Measurements from ENCODE around the gene ATAD3C. TPM values are rescaled to one million over a fixed set of nuclear protein-coding genes. Genes with fewer than 3 reads are reported as not detected.
"Not testable (repeated sequence)": the region's sequence is repeated elsewhere in the genome, so short reads cannot be mapped to it uniquely, and the experiment has no call there.

The ATAD3C gene
- total and polyA plus RNA-seq, 7 donors, result under 0.01 to 1.5 (median 0.45) TPM; not detected in 1

DNA sequence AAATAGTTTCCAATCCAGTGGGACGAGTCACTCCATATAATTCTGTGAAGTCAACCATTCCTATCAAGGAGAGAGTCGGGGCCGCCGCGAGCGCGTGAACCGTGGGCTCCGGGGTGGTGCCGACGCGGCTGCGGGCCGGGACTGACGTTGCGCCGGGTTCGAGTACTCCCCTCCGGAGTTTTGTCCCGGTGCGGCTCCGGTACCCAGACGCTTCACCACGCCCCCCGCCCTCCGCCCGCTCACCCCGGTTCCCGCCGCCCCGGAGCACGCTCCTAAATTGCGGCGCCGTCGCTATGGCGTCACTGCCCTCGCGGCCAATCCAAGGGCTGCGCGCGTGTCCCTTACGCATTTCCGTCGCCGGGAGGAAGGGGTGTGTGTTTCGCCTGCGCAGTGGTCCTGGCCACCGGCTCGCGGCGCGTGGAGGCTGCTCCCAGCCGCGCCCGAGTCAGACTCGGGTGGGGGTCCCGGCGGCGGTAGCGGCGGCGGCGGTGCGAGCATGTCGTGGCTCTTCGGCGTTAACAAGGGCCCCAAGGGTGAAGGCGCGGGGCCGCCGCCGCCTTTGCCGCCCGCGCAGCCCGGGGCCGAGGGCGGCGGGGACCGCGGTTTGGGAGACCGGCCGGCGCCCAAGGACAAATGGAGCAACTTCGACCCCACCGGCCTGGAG, 22.0 kb downstream of the ATAD3C start, which contains the start of gene ATAD3B:
Gene ATAD3B (plus strand): TSS at position 377 of the 664 bp plus-strand sequence. CDS start 120 bp downstream, at position 497.
- Histone ChIP-seq H3K36me3 (no peaks in the 10 kb centered on the region), H3K27me3 (no peaks in the 10 kb centered on the region), H3K4me1 (peaks cover 0 to 24% (median 20%) of the 10 kb centered on the region in 4 donors), H3K9me3 (no peaks in the 10 kb centered on the region), H3K4me3 (peak within 1 kb of the TSS; percentile 62 to 94 (median 80)), H3K27ac (peak within 1 kb of the TSS; percentile 74 to 88 (median 85))
- 0 to 1% methylated on average over 87 of the region's 87 CpGs for WGBS, 2 donors
- peak in 1 of 2 donors; percentile 34 for TF ChIP-seq POLR2A (IDR thresholded peaks at IDR 0.05)
- TF ChIP-seq POLR2AphosphoS5 (IDR thresholded peaks at IDR 0.05), result peak; percentile 65 to 85 (median 74)
- TF ChIP-seq EP300 (IDR thresholded peaks at IDR 0.05), result peak in 1 of 4 donors; percentile 69
- TF ChIP-seq CTCF (IDR thresholded peaks at IDR 0.05), result no peak
- DNase-seq, result peak; percentile 97
- intact Hi-C loops (cut with DNase I), result no loop called here

DNA sequence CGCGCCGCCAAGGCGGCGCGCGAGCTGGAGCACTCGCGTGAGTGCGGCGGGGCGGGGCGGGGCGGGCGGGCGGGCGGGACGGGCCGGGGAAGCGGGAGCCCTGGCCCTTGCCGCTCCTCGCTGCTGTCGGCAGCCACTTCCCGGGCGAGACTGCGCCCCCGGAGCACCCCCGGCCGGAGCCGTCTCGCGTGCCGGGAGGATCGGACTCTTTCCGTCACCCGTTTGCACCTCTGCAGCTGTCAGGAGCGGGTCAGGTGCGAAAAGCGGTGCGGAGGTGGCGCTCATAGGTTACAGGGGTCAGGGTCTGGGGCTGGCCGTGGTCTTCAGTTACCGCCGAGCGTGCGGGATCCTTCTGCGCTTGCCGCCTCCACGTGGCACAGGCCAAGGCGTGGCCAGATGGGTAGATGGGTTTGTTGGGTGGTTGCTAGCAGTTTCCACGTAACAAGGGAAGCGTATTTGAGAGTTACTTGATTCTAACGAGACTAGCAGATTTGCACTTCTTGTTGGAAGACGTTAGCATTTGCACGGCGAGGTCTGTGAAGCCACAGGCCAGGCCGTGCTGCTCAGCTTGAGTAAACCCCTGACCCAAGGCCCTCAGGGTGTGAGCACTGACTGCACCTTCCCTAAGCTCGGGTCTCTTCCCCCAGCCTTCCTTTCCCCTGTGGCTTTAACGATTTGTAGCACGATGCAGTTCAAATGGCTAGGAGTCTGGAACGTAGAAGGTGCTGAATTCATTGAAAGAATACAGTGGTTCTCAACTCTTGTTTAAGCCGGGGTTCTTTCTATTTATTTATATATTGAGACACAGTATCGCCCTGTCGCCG, 22.8 kb downstream of the ATAD3C start:
- 1 to 3% methylated on average over 54 to 55 of the region's 65 CpGs for WGBS, 2 donors

GRCh38 chr1:1476011-1476410, 26.5 kb downstream of the ATAD3C start:
- DNase-seq; H3K27me3 ChIP-seq; H3K4me3 ChIP-seq; H3K9me3 ChIP-seq; intact Hi-C loops (cut with DNase I); H3K27ac ChIP-seq: not testable (repeated sequence)
- H3K36me3 ChIP-seq, result peaks cover 11 to 32% (median 20%) of the 10 kb centered on the region in 4 donors
- WGBS, 2 donors, result 74 to 90% methylated on average over 15 to 16 of the region's 17 CpGs
- H3K4me1 ChIP-seq, result peaks cover 0 to 18% (median 15%) of the 10 kb centered on the region in 4 donors

More for the DNA sequence above, 22.8 kb downstream of the ATAD3C start:
- H3K36me3 ChIP-seq; H3K9me3 ChIP-seq; H3K27me3 ChIP-seq; DNase-seq; intact Hi-C loops (cut with DNase I): not testable (repeated sequence)
- peak overlapping the region; percentile 41 to 88 (median 85) for H3K27ac ChIP-seq
- peaks cover 0 to 24% (median 20%) of the 10 kb centered on the region in 4 donors for H3K4me1 ChIP-seq
- peak overlapping the region; percentile 62 to 94 (median 80) for H3K4me3 ChIP-seq

GRCh38 chr1:1477206-1477605, 27.7 kb downstream of the ATAD3C start:
- DNase-seq, result no peak
- WGBS, 2 donors, result 96 to 97% methylated on average over 22 of the region's 22 CpGs
- Histone ChIP-seq H3K27me3 (no peaks in the 10 kb centered on the region), H3K4me1 (peaks cover 0 to 17% (median 15%) of the 10 kb centered on the region in 4 donors), H3K27ac (no peak overlapping the region), H3K9me3 (no peaks in the 10 kb centered on the region), H3K4me3 (no peak overlapping the region), H3K36me3 (peaks cover 12 to 38% (median 26%) of the 10 kb centered on the region in 4 donors)
- intact Hi-C loops (cut with DNase I), result no loop called here
- TF ChIP-seq CTCF (IDR thresholded peaks at IDR 0.05) (no peak), POLR2A (IDR thresholded peaks at IDR 0.05) (no peak), EP300 (IDR thresholded peaks at IDR 0.05) (no peak), POLR2AphosphoS5 (IDR thresholded peaks at IDR 0.05) (no peak)

GRCh38 chr1:1479547-1480487, 30.3 kb downstream of the ATAD3C start:
- H3K36me3 ChIP-seq, result peaks cover 26 to 56% (median 41%) of the 10 kb centered on the region in 4 donors
- H3K4me3 ChIP-seq, result no peak overlapping the region
- no peaks in the 10 kb centered on the region for H3K4me1 ChIP-seq
- no peak overlapping the region for H3K27ac ChIP-seq
- TF ChIP-seq POLR2AphosphoS5 (IDR thresholded peaks at IDR 0.05) (no peak), CTCF (IDR thresholded peaks at IDR 0.05) (no peak), POLR2A (IDR thresholded peaks at IDR 0.05) (no peak), EP300 (IDR thresholded peaks at IDR 0.05) (no peak)
- H3K27me3 ChIP-seq, result no peaks in the 10 kb centered on the region
- no peak for DNase-seq
- intact Hi-C loops (cut with DNase I), result no loop called here
- 95% methylated on average over 42 of the region's 42 CpGs for WGBS, 2 donors
- H3K9me3 ChIP-seq, result no peaks in the 10 kb centered on the region

DNA sequence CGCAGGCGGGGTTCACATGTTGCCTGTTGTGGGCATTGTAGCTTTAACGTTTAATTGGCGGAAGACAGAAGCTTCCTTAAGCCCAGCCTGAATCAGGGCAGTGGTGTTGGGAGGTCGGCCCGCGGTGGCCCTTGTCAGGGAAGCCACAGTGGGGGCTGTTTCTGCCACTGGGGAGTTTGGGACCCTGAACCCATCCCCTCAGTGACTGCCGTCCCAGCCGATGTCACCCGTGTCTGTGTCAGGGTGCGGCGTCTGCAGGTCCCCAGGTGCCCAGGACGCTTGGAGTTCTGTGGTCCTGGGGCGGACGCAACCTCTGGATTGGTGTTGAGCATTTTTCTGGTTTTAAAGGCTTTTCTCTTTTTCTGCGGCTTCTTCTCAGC, 31.0 kb downstream of the ATAD3C start:
- intact Hi-C loops (cut with DNase I); H3K9me3 ChIP-seq; DNase-seq; H3K27me3 ChIP-seq; H3K4me1 ChIP-seq; H3K4me3 ChIP-seq; H3K27ac ChIP-seq: not testable (repeated sequence)
- peaks cover 26 to 60% (median 41%) of the 10 kb centered on the region in 4 donors for H3K36me3 ChIP-seq
- WGBS, 2 donors, result 96 to 97% methylated on average over 16 of the region's 16 CpGs

GRCh38 chr1:1481811-1482210, 32.3 kb downstream of the ATAD3C start:
- H3K36me3 ChIP-seq, result peaks cover 26 to 73% (median 45%) of the 10 kb centered on the region in 4 donors
- intact Hi-C loops (cut with DNase I), result not testable (repeated sequence)
- WGBS, 2 donors, result 97 to 98% methylated on average over 30 of the region's 30 CpGs

More at GRCh38 chr1:1481811-1482210, 32.3 kb downstream of the ATAD3C start:
- not testable (repeated sequence) for DNase-seq, H3K4me1 ChIP-seq, H3K9me3 ChIP-seq, H3K27me3 ChIP-seq, H3K27ac ChIP-seq, H3K4me3 ChIP-seq

All from sigmoid colon (tissue), 7 donors.